Adrenal gland (tissue), 12 donors: Measurements from ENCODE around the gene HELLS. TPM values are rescaled to one million over a fixed set of nuclear protein-coding genes. Genes with fewer than 3 reads are reported as not detected.

Source experiments
- DNase-seq, 7 donors: peaks; one replicate each; pipeline ENCODE4 v3.0.0-alpha.2; 2019 to 2020
- H3K27ac ChIP-seq, 5 donors: fragments of 200-600 bp; sonication (generic) in 4 of 5; 1 replicate in 3 of 5; 2 replicates in 2 of 5; pipeline versions ENCODE4 v1.5.1 to v1.8.0; 2016 to 2020; ENCODE audit warnings: mild to moderate bottlenecking in 1 of 5
- H3K27me3 ChIP-seq: fragments of 200-600 bp; 2 replicates; pipeline ENCODE4 v1.8.0; 2021
- H3K36me3 ChIP-seq, 2 donors: fragments of 200-600 bp; replicated peaks in 1 of 2; 1 replicate in 1 of 2; 2 replicates in 1 of 2; pipeline versions ENCODE4 v1.5.1 to v1.8.0; 2018 to 2022
- H3K4me1 ChIP-seq, 2 donors: fragments of 200-600 bp; replicated peaks in 1 of 2; 1 replicate in 1 of 2; 2 replicates in 1 of 2; pipeline versions ENCODE4 v1.5.1 to v1.8.0; 2018 to 2021
- H3K4me3 ChIP-seq, 4 donors: fragments of 200-600 bp; sonication (generic) in 3 of 4; one replicate each; pipeline ENCODE4 v1.5.1; 2016 to 2018
- H3K9me3 ChIP-seq, 3 donors: fragments of 200-600 bp; sonication (generic) in 1 of 3; replicated peaks in 1 of 3; 1 replicate in 2 of 3; 2 replicates in 1 of 3; pipeline versions ENCODE4 v1.5.1 to v1.8.0; 2016 to 2021
- POLR2A ChIP-seq, 2 donors: fragments of 450-650 bp; IDR thresholded peaks; one replicate each; pipeline ENCODE4 v1.6.1; 2017; ENCODE audit warnings: antibody characterized with exemption in 2 of 2, mild to moderate bottlenecking in 2 of 2, moderate library complexity in 1 of 2
- WGBS, 4 donors: extraction: QIAGEN DNeasy Blood & Tissue Kit in 2 of 4; methylation state at CpG; one replicate each; pipeline versions ENCODE4 v1.1.5 to v1.1.7; 2013 to 2017; 5-methylcytosine and 5-hydroxymethylcytosine counted together
- intact Hi-C, 2 donors: fragments of 100-400 bp; cut with DNase I; formaldehyde crosslinking; loops; one replicate each; pipeline versions ENCODE4 v1.14.1 to v1.15.0; 2022 to 2023
- polyA plus RNA-seq, 3 donors: library from polyadenylated mRNA; stranded (reverse); fragments of 200-250 nt in 2 of 3; fragments of 350-450 nt in 1 of 3; fragmentation: Illumina TruSeq in 1 of 3; extraction: RNeasy Lipid Tissue Mini Kit (QIAGEN cat#74804) in 1 of 3; gene quantifications; one replicate each; pipeline ENCODE4 v1.2.3, GENCODE V29; 2013 to 2014
- total RNA-seq, 9 donors: library from RNA; depleted of rRNA in 4 of 9; stranded (reverse); fragments of >200 nt in 4 of 9; fragments of 120-200 nt in 1 of 9; fragmentation: NEBNext Ultra II Directional in 1 of 9; extraction: Animal tissue kit (Norgen Biotek cat#: 25700) in 1 of 9; gene quantifications; one replicate each; pipeline versions ENCODE4 v1.1.0 to v1.2.4, GENCODE V29; 2013 to 2023
- TF ChIP-seq, protein P1 (sequence below), 6 experiments: fragments of 450-650 bp in 4 of 6; fragments of 200-600 bp in 2 of 6; sonication (generic) in 1 of 6; IDR thresholded peaks; 1 replicate in 5 of 6; 2 replicates in 1 of 6; pipeline versions ENCODE4 v1.5.1 to v1.8.0; 2016 to 2021; ENCODE audit warnings: antibody characterized with exemption in 6 of 6, mild to moderate bottlenecking in 2 of 6, moderate library complexity in 1 of 6
- donor health status: healthy with polysubstance abuse.
- donor health status: Bipolar disorder and iron deficiency.
- donor health status: DM: yes; HTN: yes; CAD: no.
- donor health status: DM: no; HTN: no; CAD: no.
- donor health status: DM: no; HTN: no; CAD: no.
- donor health status: DM: yes; HTN: yes; CAD: no.

The HELLS gene
- total and polyA plus RNA-seq, 12 donors, result 0.60 to 41.0 (median 3.4) TPM

DNA sequence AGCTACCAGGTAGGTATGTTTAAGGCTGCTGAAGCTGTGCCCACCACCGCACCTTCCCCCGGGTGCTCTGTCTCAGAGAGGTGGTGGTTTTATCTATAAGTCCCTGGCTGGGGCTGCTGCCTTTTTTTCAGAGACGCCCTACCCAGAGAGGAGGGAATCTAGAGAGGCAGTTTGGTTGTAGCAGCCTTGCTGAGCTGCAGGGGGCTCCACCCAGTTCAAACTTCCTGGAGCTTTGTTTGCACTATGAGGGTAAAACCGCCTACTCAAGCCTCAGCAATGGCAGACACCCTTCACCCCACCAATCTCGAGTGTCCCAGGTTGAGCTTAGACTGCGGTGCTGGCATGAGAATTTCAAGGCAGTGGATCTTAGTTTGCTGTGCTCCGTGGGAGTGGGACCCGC lies 94.3 kb downstream of the HELLS start:
- intact Hi-C loops, result no loop called here
- H3K4me1 ChIP-seq, result no peaks in the 10 kb centered on the region
- H3K9me3 ChIP-seq, result peaks cover 0 to 9% (median 0%) of the 10 kb centered on the region in 3 donors
- no peak for DNase-seq
- no peaks in the 10 kb centered on the region for H3K36me3 ChIP-seq
- H3K27me3 ChIP-seq, result no peaks in the 10 kb centered on the region
- H3K4me3 ChIP-seq, result no peak overlapping the region
- TF ChIP-seq POLR2A (IDR thresholded peaks at IDR 0.05), result no peak
- TF ChIP-seq, protein P1, sequence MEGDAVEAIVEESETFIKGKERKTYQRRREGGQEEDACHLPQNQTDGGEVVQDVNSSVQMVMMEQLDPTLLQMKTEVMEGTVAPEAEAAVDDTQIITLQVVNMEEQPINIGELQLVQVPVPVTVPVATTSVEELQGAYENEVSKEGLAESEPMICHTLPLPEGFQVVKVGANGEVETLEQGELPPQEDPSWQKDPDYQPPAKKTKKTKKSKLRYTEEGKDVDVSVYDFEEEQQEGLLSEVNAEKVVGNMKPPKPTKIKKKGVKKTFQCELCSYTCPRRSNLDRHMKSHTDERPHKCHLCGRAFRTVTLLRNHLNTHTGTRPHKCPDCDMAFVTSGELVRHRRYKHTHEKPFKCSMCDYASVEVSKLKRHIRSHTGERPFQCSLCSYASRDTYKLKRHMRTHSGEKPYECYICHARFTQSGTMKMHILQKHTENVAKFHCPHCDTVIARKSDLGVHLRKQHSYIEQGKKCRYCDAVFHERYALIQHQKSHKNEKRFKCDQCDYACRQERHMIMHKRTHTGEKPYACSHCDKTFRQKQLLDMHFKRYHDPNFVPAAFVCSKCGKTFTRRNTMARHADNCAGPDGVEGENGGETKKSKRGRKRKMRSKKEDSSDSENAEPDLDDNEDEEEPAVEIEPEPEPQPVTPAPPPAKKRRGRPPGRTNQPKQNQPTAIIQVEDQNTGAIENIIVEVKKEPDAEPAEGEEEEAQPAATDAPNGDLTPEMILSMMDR (IDR thresholded peaks at IDR 0.05), result no peak
- 85 to 92% (median 89%) methylated on average over 5 to 8 of the region's 8 CpGs for WGBS, 4 donors
- no peak overlapping the region for H3K27ac ChIP-seq

DNA sequence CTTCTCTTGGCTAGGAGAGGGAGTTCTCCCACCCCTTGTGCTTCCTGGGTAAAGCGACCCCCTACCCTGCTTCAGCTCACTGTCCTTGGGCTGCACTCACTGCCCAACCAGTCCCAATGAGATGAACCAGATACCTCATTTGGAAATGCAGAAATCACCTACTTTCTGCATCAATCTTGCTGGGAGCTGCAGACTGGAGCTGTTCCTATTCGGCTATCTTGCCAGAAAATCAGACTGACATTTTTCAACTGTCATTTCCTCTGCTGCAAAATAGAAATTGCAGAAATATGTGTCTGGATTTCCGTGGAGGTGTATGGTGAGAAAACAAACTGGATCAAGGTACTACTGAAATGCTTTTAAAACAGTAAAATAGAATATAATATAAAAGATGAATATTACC lies 95.0 kb downstream of the HELLS start:
- no peak for DNase-seq
- 42 to 58% (median 50%) methylated on average over 3 of the region's 3 CpGs for WGBS, 4 donors

DNA sequence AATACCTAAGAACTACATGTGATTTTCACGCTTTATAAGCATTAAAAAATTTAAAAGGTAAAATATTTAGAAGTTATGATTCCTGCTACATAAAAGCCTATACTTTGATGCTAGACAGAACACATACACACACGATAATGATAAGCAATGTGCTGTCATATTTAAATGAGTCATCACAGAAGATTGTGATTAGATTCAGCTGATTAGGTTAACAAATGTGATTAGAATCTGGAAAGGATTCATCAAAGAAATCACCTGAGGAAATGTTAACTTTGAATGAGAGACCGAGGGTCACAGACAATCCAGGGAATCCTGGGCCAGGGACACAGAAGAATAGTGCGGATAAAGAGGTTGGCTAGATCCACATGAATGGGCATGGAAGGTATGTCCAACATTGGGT lies 95.9 kb downstream of the HELLS start:
- intact Hi-C loops, result no loop called here
- H3K9me3 ChIP-seq, result peaks cover 0 to 9% (median 0%) of the 10 kb centered on the region in 3 donors
- WGBS, 4 donors, result 75 to 82% (median 79%) methylated on average over 4 of the region's 4 CpGs

More for the DNA sequence above, 95.0 kb downstream of the HELLS start:
- Histone ChIP-seq H3K36me3 (no peaks in the 10 kb centered on the region), H3K27ac (no peak overlapping the region), H3K27me3 (no peaks in the 10 kb centered on the region), H3K9me3 (peaks cover 0 to 9% (median 0%) of the 10 kb centered on the region in 3 donors), H3K4me1 (no peaks in the 10 kb centered on the region), H3K4me3 (no peak overlapping the region)
- TF ChIP-seq, protein P1 (IDR thresholded peaks at IDR 0.05), result no peak
- TF ChIP-seq POLR2A (IDR thresholded peaks at IDR 0.05), result no peak
- intact Hi-C loops, result no loop called here

DNA sequence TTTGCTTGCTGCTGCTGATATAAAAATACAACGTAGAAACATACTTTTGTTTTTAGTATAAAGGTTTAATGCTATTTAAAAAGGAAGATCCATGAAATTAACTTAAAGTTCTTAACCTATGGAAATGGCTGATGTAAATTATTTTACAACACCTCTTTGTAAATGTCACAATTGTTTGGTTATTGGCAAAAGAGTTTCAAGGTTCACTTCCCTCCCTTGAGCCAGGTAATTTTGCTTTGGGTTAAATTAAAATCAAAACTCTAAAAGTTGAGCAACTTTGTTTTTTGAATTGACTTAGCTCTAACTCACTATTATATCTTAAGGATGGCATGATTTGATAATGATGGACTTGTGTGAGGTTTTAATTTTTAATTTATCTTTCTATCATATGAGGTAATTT lies 98.8 kb downstream of the HELLS start:
- no peaks in the 10 kb centered on the region for H3K36me3 ChIP-seq
- H3K4me1 ChIP-seq, result no peaks in the 10 kb centered on the region
- no peak for TF ChIP-seq POLR2A (IDR thresholded peaks at IDR 0.05)
- TF ChIP-seq, protein P1 (IDR thresholded peaks at IDR 0.05), result no peak
- no peak overlapping the region for H3K4me3 ChIP-seq
- no peak overlapping the region for H3K27ac ChIP-seq
- no peak for DNase-seq
- intact Hi-C loops, result no loop called here
- H3K9me3 ChIP-seq, result no peaks in the 10 kb centered on the region
- whole genome bisulfite sequencing, 4 donors, result 77 to 89% (median 81%) methylated on average over 1 of the region's 1 CpG
- no peaks in the 10 kb centered on the region for H3K27me3 ChIP-seq

More for the DNA sequence above, 95.9 kb downstream of the HELLS start:
- no peak for DNase-seq
- no peak for TF ChIP-seq POLR2A (IDR thresholded peaks at IDR 0.05)
- TF ChIP-seq, protein P1 (IDR thresholded peaks at IDR 0.05), result no peak
- H3K36me3 ChIP-seq, result no peaks in the 10 kb centered on the region
- no peak overlapping the region for H3K27ac ChIP-seq
- no peaks in the 10 kb centered on the region for H3K27me3 ChIP-seq
- no peak overlapping the region for H3K4me3 ChIP-seq
- no peaks in the 10 kb centered on the region for H3K4me1 ChIP-seq
